Right lobe of liver (tissue), 4 donors: Measurements from ENCODE around the gene SCFD2.

Source experiments
- POLR2A ChIP-seq: fragments of 450-650 bp; IDR thresholded peaks from one replicate; pipeline ENCODE4 v1.6.1; 2017; ENCODE audit warnings: antibody characterized with exemption, mild to moderate bottlenecking
- TF ChIP-seq, protein P1 (sequence below), 4 donors: fragments of 200-600 bp in 3 of 4; fragments of 450-650 bp in 1 of 4; IDR thresholded peaks; one replicate each; pipeline versions ENCODE4 v1.5.1 to v1.8.0; 2016 to 2022; ENCODE audit warnings: antibody characterized with exemption in 4 of 4, mild to moderate bottlenecking in 2 of 4
- donor health status: DM: no; HTN: no; CAD: no.
- donor health status: DM: no; HTN: no; CAD: no.
- donor health status: DM: no; HTN: yes; CAD: no.

DNA sequence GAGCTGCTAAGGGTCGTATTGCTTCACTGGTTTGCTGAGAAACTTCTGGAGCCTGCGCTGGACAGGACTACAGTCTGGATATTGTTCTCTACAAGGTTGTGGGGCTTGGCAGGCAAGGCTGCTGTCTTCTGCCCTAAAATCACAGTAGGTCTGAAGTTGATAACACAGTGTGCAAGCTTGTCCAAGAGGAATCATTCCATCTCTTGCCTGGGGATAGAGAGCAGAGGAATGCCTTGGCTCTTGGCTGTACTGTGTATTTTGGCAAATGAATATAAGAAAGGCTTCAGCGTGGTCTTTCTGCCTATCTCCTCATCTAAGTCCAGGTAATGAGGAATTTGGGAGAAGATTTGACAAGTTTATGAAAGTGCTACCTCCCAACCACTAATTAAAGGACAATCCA, 513.1 kb downstream of the SCFD2 start:
- TF ChIP-seq, protein P1, sequence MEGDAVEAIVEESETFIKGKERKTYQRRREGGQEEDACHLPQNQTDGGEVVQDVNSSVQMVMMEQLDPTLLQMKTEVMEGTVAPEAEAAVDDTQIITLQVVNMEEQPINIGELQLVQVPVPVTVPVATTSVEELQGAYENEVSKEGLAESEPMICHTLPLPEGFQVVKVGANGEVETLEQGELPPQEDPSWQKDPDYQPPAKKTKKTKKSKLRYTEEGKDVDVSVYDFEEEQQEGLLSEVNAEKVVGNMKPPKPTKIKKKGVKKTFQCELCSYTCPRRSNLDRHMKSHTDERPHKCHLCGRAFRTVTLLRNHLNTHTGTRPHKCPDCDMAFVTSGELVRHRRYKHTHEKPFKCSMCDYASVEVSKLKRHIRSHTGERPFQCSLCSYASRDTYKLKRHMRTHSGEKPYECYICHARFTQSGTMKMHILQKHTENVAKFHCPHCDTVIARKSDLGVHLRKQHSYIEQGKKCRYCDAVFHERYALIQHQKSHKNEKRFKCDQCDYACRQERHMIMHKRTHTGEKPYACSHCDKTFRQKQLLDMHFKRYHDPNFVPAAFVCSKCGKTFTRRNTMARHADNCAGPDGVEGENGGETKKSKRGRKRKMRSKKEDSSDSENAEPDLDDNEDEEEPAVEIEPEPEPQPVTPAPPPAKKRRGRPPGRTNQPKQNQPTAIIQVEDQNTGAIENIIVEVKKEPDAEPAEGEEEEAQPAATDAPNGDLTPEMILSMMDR (IDR thresholded peaks at IDR 0.05) = no peak
- TF ChIP-seq POLR2A = no peak
